DLD1 (cell line): ENCODE measurements around the gene RAB5B.
"Not testable (repeated sequence)": the region's sequence is repeated elsewhere in the genome, so short reads cannot be mapped to it uniquely, and the experiment has no call there.

Experiments used
- in situ Hi-C: cut with HindIII; loops from 2 replicates; pipeline ENCODE4 v1.10.0; 2017; ENCODE audit warnings: low sequenced_read_pairs

RAB5B gene

DNA sequence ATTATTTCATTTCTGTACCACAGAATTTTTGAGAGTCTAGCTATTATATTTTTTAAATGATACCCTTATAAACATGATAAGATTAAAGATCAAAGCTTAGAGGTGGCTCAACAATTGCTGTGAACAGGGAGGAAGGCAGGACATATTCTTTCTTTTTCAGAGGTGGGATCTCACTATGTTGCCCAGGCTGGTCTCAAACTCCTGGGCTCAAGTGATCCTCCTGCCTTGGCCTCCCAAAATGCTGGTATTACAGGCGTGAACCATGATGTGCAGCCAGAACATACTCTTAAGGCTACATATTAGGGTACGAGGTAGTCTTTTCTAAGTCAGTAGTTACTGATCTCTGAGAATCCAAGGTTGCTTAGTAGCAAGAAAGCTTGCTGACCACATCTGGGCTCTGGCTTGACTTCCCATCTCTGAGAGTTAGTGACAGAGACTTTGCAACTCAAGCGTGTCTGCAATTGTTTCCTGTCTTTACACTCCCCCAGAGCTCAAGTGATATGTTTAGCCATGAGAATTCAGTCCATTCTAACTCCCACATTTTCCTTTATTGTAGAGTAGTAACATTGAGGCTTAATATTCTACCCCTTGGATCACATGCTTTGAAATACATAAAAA lies 8.6 kb downstream of the RAB5B start:
- in situ Hi-C loops, result no loop called here

- in situ Hi-C loops, result no loop called here
Measured at GRCh38 chr12:55983232-55983842, 9.5 kb downstream of the RAB5B start.

- in situ Hi-C loops, result no loop called here
Measured at GRCh38 chr12:55984861-55985260, 11.0 kb downstream of the RAB5B start.

GRCh38 chr12:55985341-55985740 lies 11.5 kb downstream of the RAB5B start:
- in situ Hi-C loops, result no loop called here

- in situ Hi-C loops, result not testable (repeated sequence)
Measured at GRCh38 chr12:55985976-55986375, 12.1 kb downstream of the RAB5B start.

DNA sequence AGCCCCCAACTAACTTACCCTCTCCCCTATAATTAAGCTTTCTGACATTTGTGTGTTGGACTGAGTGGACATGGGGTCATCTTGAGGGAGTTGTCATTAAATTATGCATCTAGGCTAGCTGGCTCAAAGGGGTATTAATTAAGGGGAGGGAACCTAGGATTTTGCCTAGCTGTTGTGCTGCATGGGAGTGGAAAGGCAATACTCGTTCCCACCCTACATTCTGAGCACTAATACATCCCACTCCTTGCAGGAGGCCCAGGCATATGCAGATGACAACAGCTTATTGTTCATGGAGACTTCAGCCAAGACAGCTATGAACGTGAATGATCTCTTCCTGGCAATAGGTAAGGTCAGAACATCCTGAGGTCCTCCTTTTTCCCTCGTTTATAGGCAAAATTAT lies 17.2 kb downstream of the RAB5B start:
- in situ Hi-C loops, result no loop called here

DNA sequence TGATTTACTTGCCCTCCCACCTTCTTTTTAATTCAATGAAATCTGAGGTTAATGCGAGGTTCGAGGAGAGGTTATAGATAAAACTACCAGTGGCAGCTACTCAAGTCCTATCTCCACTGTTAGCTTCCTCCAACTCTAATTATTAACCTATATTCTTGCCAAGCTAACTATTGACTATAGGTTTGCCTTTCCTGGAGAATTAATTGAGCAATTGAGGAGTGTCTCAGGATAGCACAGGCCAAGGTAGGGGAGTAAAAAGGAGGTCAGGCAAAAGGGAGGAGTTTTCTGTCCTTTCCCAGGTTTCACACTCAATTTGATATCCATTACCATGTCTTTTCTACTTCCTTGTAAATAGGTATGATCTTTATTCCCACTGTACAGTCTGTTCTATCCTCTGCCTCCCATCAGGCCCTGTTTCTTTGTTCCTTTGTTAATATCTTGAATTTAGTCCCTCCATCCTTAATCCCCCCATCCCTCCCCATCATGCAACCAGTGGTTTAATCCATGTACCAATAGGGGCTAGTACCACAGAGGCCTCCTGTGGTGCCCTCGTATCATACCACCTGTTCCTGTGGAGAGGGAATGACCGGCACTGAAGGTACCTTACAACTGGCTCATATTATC lies 19.5 kb downstream of the RAB5B start:
- in situ Hi-C loops, result no loop called here

DNA sequence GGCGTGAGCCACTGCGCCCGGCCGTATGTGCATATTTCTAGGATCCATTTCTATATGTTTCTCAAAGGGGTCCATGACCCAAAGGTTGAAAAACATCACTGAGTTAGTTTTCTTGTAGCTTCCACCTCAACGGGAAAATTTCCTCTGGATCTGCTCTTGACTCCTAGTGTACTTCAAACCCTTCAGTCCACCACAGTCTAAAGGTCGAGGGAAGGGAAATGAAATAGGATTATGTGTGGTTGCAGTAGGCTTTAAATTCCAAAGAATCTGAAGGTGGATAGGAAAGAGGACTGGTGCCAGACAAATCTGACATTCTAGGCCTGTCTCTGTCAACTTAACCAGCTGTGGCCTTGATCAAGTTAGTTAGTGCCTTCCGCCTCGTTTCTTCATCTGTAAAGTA lies 21.5 kb downstream of the RAB5B start:
- in situ Hi-C loops, result no loop called here

DNA sequence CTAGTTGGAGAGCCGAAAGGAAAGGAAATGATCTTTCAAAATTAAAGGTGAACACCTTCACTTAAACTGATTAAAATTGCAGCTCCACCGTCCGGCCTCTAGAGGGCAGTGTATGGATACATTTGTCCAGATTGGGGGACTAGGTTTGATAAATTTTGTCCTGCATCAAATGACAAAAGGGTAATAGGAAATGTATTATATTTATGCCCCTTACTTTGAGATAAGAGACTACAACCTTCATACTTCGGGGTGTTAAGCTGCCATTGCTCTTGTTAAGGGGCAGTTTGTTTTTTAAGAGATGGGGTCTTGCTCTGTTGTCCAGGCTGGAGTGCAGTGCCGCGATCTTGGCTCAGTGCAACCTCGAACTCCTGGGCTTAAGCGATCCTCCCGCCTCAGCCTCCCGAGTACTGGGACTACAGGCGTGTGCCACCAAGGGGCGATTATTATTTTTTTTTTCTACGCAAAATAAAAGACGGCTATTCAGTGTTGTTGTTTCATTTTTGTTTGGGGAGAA lies 22.4 kb downstream of the RAB5B start:
- in situ Hi-C loops, result no loop called here

- in situ Hi-C loops, result no loop called here
Measured at GRCh38 chr12:55996715-55997534, 23.0 kb downstream of the RAB5B start, which contains the start of gene SUOX. Gene SUOX, plus strand, starts transcription at chr12:55997276. Its CDS starts 4,946 bp downstream, at chr12:56002222.

DNA sequence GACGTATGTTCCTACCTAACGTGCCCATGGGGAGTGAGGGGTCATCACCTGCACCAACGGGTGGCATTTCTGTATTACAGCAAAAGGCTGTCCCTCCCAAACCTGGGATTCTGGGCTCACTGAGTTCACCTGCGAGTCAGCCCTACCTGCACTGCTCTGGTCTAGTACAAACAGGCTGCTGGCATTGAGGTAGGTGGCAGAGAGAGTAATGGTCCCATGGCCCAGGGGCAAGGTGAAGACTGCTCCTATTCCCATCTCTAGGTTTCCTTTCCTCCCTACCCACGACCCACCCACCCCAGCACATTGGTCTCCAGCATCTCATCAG lies 23.6 kb downstream of the RAB5B start:
- in situ Hi-C loops, result no loop called here

- in situ Hi-C loops, result not testable (repeated sequence)
Measured at GRCh38 chr12:55999522-55999921, 25.6 kb downstream of the RAB5B start.

- in situ Hi-C loops, result not testable (repeated sequence)
Measured at GRCh38 chr12:55999999-56000540, 26.2 kb downstream of the RAB5B start.

DNA sequence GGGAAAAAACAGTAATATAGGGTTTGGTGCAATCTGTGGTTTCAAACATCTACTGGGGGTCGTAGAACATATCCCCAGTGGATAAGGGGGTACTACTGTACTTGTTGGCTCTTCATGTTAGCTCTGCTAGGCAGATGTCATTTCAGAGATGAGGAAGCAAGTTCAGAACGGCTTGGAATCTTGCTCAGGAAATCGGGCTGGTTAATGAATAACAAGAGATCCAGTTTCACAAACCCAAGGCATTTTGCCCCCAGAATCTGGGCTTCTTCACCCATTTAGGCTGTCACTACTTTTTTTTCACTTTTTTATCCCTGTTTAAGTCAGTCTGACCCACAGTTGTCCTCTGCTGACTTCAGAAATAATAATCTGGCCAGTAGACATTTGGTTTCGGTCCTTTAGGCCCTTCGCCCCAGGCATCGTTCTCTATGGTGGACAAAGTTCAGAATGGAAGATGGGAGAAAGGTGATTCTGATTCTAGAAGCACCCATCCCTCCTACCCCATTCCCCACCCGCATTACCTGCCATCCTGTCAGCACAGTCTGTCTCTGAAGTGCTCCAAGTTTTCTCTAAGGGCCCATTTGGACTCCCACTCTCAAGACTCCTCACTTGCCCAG lies 27.7 kb downstream of the RAB5B start:
- in situ Hi-C loops, result no loop called here

DNA sequence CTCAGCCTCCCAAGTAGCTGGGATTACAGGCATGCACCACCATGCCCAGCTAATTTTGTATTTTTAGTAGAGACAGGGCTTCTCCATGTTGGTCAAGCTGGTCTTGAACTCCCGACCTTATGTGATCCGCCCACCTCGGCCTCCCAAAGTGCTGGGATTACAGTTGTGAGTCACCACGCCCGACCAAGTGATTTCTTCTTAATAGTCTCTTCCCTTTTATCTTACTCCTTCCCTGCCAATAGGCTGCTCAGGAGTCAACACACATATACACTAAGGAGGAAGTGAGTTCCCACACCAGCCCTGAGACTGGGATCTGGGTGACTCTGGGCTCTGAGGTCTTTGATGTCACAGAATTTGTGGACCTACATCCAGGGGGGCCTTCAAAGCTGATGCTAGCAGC lies 29.5 kb downstream of the RAB5B start:
- in situ Hi-C loops, result not testable (repeated sequence)

DNA sequence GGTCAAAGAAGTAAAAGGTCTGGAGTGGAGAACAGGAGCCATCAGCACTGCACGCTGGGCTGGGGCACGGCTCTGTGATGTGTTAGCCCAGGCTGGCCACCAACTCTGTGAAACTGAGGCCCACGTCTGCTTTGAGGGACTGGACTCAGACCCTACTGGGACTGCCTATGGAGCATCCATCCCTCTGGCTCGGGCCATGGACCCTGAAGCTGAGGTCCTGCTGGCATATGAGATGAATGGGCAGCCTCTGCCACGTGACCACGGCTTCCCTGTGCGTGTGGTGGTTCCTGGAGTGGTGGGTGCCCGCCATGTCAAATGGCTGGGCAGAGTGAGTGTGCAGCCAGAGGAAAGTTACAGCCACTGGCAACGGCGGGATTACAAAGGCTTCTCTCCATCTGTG lies 30.3 kb downstream of the RAB5B start:
- in situ Hi-C loops, result no loop called here

DNA sequence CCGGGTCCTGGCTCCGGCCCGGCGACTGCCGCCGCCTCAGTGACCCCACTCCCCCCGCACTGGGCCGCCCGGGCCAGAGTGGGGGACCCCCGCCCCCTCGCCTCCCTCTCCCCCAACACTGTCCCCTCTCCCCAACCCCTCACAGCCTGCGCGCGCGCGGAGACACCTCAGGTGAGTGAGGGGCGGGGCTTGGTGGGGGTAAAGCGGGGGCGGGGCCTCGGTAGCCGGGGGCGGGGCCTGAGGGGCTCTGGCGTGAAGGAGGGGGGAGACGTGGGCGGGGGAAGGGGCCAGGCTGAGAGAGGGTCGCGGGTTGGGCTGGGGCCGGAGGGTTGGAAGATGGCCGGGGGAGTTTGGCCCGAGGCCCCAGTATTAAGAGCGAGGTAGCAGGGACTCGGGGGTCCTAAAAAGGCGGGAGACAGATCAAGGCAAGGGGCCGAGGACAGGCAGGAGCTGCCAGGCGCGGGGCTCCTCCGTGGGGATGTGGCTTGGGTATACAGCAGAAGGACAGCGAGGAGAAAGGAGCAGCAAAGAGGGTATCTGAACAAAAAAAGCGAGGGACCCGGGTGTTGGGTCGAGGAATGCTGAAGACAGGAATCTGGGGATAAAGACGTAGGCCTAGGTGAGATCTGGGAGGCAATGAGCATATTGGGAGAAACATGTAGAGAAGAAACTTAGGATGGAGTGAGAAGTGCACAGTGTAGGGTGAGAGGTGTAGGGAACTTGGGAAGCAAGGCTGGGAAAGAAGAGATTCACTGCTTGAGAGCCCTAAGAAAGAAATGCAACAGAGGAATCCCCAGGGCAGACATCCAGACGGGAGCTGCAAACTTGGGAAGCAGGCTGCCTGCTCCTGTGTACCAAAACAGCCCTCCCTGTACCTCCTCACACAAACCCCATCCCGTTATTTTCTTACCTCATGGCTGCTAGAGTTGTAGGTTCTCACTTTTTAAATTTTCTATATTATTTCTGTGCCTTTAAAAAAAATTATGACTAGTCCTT lies 34.0 kb downstream of the RAB5B start:
- in situ Hi-C loops, result no loop called here

DNA sequence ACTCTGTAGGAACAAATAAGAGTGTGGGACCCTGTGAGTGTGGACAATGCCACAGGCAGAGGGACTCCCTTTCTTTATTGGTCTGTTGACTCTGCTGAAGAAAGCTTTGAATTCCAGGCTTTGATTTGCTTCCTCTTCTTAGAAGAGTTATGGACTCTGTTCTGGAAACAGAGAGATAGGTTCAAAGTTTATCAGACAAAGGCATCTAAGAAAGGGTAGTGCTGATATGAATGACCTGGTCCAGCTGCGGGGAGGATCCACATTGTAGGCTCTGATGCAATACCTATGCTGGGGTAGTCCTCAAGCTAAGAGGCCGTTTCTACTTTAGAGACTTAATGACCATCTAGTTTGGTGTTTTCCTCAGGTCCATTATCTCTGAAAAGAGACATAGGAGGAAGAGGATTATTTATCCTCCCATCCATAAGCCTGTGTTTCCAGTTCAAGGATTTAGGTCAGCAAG lies 36.3 kb downstream of the RAB5B start:
- in situ Hi-C loops, result no loop called here

DNA sequence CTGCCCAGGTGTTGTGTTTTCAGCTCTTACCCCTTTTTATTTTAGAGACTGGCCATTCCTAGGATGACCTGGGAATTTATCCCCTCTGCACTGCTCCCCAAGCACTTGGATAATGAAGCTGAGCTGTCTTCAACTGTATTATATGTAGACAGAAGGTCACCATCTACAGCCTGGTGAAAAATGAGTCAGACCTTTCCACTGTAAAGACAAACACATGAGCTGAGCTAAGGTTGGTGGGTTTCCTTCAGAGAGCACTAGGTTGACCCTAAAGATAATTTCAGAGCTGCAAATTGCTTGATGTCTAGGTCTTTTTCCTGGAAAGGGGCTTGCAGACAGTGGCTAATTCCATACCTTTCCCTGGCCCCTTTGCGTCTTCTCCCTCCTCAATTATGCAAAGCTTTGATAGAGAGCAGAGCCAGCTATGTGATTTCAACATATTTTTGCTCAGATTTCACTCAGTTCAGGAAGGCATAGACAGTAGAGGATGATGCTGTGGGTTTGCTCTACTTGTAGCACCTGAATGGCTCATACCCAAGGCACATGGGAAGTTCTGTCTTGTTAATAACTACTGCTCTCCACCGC lies 37.7 kb downstream of the RAB5B start:
- in situ Hi-C loops, result no loop called here
